Upper lobe of right lung (tissue), 1 donor: ENCODE results near the gene PPCS. TPM values are rescaled to one million over a fixed set of nuclear protein-coding genes. Genes with fewer than 3 reads are reported as not detected.

Source experiments
- ATAC-seq: fragments of 200-7000 bp; cut with Tn5 transposase; one replicate; pipeline ENCODE4 v1.9.1; 2020; ENCODE audit warnings: mild to moderate bottlenecking, moderate library complexity
- DNase-seq: peaks from one replicate; pipeline ENCODE4 v3.0.0-alpha.2; 2020
- H3K27ac ChIP-seq: fragments of 200-600 bp; one replicate; pipeline ENCODE4 v1.8.0; 2022
- H3K27me3 ChIP-seq: fragments of 200-600 bp; one replicate; pipeline ENCODE4 v1.8.0; 2022; ENCODE audit warnings: mild to moderate bottlenecking
- H3K36me3 ChIP-seq: fragments of 200-600 bp; one replicate; pipeline ENCODE4 v1.8.0; 2022
- H3K4me1 ChIP-seq: fragments of 200-600 bp; one replicate; pipeline ENCODE4 v1.8.0; 2022
- H3K4me3 ChIP-seq: fragments of 200-600 bp; one replicate; pipeline ENCODE4 v1.8.0; 2022; ENCODE audit warnings: mild to moderate bottlenecking
- H3K9me3 ChIP-seq: fragments of 200-600 bp; one replicate; pipeline ENCODE4 v1.8.0; 2022
- CTCF ChIP-seq: fragments of 200-600 bp; IDR thresholded peaks from one replicate; pipeline ENCODE4 v1.8.0; 2022; ENCODE audit warnings: antibody characterized with exemption
- intact Hi-C: fragments of 100-400 bp; cut with DNase I; formaldehyde crosslinking; loops from one replicate; pipeline ENCODE4 v1.11.0; 2022
- total RNA-seq: library from RNA; stranded (reverse); fragmentation: NEBNext Ultra II Directional; extraction: Animal tissue kit (Norgen Biotek cat#: 25700); gene quantifications from one replicate; pipeline ENCODE4 v1.2.1, GENCODE V29; 2021
- donor health status: DM: no; HTN: yes; CAD: no; lungs with severe emphysema.

Gene PPCS
- total RNA-seq, 1 donor from 2014 or later = 52.8 TPM

DNA sequence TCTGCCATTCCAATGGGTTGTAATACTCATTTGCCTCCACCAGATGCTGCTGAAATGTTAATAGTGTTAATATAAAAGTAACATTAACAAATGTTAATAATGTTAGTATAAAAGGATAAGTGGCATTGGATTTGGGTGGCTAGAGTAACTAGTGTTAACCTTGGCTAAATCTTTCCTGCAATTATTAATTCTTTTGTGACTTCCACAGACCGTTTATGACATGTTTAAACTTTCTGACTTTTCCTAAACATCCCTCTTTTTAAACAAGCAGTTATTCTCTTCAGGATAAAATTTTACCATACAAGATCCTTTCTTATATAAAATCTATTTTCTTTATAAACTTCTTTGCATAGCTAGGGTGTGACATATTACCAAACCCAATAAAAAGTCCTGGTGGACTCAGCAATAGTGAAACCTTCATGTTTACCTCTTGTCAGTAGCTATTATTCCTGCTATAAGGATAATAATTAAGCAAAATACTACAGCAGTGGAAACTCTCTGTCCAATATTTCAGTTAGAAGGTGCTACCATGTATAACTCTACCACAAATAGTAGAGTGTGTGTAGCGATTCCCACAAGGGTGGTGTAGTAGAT, 48.3 kb downstream of the PPCS start:
- Histone ChIP-seq H3K36me3 (no peaks in the 10 kb centered on the region), H3K4me1 (no peaks in the 10 kb centered on the region), H3K27me3 (no peaks in the 10 kb centered on the region), H3K9me3 (peaks cover 22% of the 10 kb centered on the region), H3K27ac (no peak overlapping the region), H3K4me3 (no peak overlapping the region)
- no peak for TF ChIP-seq CTCF
- ATAC-seq (no peak), DNase-seq (no peak)
- intact Hi-C loops = no loop called here

GRCh38 chr1:42506576-42506975, 50.2 kb downstream of the PPCS start:
- DNase-seq = no peak
- TF ChIP-seq CTCF = no peak

More at GRCh38 chr1:42506576-42506975, 50.2 kb downstream of the PPCS start:
- ATAC-seq = no peak
- no peaks in the 10 kb centered on the region for H3K4me1 ChIP-seq
- no peak overlapping the region for H3K4me3 ChIP-seq
- intact Hi-C loops = no loop called here
- no peak overlapping the region for H3K27ac ChIP-seq
- no peaks in the 10 kb centered on the region for H3K27me3 ChIP-seq
- no peaks in the 10 kb centered on the region for H3K36me3 ChIP-seq
- peaks cover 22% of the 10 kb centered on the region for H3K9me3 ChIP-seq

Other genes starting within 250 kb of the PPCS start
- gene FOXJ3, start 121.3 kb upstream of the PPCS start, total RNA-seq = 47.0 TPM
- gene RIMKLA, start 75.8 kb upstream of the PPCS start, total RNA-seq = 10.4 TPM
- gene ZMYND12, start 521 bp upstream of the PPCS start, total RNA-seq = 1.9 TPM
- 5.0 TPM for gene CCDC30, start 6.7 kb downstream of the PPCS start, total RNA-seq
- 20.0 TPM for gene PPIH, start 201.9 kb downstream of the PPCS start, total RNA-seq
- gene YBX1, start 225.9 kb downstream of the PPCS start, total RNA-seq = 478 TPM